DMS79 (cell line): ENCODE measurements around the gene DBF4B.
A peak's percentile ranks its signal among the peaks of the same experiment; 100 is the strongest.

Source experiments
- DNase-seq: peaks from one replicate; lab custom pipeline; 2025; lab: John Stamatoyannopoulos, UW

The DBF4B gene

DNA sequence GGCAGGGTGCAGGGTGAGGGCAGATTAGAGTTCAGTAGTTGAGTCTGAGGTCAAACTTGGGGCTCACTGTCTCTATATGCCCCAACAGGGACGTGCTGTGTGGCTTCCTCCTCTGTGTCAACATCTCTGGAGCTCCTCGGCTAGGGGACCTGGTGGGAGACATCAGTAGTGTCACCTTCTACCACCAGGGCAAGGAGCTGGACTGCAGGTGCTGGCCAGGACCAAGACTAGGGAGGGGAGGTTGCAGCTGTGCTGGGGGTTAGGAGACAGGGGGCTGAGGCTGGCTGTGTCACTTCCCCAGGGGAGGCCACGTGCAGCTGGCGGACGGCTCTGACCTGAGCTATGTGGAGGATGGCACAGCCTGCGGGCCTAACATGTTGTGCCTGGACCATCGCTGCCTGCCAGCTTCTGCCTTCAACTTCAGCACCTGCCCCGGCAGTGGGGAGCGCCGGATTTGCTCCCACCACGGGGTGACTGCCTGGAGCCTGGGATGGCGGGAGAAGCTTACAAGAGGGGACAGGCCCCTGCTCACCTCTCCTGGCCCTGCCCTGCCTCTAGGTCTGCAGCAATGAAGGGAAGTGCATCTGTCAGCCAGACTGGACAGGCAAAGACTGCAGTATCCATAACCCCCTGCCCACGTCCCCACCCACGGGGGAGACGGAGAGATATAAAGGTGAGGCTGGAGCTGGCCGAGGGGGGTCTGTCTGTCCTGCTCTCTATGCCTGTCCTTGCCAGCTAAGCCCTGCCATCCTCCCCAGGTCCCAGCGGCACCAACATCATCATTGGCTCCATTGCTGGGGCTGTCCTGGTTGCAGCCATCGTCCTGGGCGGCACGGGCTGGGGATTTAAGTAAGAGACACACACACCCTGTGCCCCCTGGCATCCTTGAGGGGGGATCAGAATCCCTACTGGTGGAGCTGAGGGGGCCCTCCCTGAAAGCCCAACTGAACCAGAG, 69.2 kb downstream of the DBF4B start:
- no peak for DNase-seq

DNA sequence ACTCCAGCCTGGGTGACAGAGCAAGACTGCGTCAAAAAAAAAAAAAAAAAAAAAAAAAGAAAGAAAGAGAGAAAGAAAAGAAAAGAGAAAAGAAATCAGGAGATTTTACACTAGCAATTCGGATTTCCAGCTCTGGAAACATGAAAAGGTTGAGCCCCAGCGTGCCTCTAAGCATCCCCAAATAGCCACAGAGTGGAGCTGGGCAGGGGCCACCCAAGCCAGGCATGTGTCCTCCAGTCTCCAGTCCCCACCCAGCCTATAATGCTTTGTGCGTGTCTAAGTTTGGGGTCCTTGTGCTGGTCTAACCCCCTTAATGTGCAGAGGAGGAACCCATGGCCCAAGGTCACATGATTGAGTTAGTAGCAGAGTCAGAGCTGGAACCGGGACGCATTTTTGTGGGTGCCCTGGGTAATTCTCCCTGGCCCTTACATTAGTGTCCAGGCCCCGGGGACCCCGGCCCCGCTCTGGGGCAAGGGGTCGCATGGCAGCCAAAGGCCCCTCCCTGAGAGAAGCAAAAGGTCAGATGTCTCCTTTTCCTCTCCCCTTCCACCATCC, 70.3 kb downstream of the DBF4B start:
- DNase-seq: no peak

DNA sequence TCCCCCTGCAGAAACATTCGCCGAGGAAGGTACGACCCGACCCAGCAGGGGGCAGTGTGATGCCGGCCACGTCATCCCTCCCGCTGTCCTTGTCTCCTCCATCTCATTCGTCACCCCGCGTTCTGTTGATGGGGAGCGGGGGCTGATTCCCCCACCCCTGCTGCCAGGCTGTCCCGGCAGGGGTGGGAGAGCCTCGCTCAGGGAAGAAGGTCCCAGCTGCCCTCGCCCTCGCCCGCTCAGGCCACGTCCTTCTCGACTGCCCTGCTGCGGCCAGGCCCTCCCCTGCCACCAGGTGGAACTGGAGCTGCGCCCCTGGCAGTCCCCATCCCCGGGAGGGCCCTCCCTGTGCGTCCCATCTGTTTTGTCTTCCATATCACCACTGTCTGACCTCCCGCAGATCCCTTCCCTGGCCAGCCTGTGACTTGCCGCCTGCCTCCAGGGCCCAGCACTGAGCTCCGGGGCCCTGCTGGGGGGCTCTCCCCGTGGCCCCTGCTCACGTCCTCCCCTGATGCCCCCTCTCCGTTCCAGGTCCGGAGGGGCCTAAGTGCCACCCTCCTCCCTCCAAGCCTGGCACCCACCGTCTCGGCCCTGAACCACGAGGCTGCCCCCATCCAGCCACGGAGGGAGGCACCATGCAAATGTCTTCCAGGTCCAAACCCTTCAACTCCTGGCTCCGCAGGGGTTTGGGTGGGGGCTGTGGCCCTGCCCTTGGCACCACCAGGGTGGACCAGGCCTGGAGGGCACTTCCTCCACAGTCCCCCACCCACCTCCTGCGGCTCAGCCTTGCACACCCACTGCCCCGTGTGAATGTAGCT, 71.0 kb downstream of the DBF4B start:
- no peak for DNase-seq

DNA sequence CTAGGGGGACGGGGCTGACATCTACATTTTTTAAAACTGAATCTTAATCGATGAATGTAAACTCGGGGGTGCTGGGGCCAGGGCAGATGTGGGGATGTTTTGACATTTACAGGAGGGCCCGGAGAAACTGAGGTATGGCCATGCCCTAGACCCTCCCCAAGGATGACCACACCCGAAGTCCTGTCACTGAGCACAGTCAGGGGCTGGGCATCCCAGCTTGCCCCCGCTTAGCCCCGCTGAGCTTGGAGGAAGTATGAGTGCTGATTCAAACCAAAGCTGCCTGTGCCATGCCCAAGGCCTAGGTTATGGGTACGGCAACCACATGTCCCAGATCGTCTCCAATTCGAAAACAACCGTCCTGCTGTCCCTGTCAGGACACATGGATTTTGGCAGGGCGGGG, 71.7 kb downstream of the DBF4B start:
- DNase-seq: no peak

DNA sequence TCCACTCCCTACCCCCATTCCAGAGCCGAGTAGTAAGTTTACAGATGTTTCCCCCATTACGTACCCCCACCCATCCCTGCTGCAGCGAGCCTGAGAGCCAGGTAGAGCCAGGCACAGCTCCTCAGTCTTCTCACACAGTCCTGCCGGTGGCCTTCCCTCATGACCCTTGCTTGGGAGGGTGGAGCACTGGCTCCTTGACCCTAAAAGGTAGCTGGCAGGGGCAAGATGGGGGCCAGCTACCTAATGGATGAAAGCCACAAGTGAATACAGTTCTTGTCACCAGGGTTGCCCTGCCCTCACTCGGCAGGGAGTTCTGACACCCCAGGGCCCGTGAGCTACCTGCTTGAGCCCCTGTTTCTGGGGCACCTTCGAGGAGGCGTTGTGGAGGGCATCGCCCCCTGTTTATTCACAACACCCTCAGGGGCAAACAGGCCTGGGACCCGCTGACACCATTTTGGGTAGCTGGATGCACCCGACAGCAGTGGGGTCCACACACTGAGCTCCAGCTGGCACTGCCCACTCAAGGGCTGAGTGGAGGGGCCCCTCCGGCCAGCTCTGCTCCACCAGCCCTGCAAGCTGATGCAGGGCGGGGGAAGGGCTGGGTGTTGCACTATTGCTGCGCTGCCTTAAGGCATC, 72.5 kb downstream of the DBF4B start:
- no peak for DNase-seq

DNA sequence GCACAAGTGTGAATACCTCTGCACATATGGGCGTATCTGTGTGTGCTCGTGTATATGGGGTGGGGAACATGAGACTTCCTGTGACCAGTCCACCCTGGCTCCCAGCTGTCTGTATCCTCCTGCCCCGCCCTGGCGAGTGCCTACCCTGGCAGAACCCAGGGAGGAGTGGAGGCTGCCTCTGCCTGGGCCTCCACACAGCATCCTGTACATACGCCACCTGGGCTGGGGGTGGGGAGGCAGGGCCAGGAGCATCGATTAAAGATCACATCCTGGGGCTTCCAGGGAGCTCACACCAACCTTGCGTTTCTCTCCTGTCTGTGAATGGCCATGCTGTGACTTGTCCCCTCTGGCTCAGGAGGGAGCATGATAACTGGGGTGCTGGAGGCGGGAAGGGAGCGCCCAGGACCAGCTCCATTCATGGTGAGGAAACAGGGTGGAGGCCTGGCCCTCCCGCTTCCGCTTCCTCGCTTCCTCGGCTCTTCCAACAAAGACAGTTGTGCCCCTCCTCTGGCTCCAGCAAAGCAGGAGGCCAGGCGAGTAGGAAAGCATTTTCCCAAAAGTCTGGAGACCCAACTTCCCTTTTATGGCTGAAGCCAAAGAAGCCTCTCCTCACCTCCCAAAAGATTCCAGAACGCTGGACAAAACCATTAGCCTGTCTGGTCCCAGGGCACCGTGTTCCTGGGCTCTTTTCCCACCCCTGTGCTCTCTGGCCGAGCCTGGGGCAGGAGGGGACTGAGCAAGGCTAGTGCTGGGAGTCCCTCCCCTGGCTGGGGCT, 73.3 kb downstream of the DBF4B start:
- no peak for DNase-seq

DNA sequence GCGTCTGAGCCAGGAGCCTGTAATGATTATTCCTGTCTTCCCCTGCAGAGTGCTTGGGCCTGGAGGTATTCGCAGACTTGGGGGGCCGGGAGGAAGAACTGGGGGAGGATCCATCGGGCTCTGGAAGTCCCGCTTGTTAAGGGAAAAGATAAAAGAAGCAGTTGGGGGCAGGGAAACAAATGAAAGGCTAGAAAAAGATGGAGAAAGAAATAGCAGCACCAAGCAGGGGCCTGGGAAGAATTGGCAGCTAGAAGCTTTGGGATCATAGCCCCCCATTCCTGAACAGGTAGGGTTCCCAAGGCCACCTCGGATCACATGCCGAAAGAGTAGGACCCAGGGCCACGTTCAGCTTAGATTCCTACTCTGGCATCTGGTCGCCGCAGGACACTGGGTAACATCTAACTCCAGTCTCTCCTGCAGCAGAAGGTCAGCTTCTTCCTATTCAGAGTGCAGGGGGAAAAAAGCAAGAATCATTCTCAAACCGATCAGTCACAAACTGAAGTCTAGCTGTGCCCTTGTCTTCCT, 73.9 kb downstream of the DBF4B start:
- no peak for DNase-seq

DNA sequence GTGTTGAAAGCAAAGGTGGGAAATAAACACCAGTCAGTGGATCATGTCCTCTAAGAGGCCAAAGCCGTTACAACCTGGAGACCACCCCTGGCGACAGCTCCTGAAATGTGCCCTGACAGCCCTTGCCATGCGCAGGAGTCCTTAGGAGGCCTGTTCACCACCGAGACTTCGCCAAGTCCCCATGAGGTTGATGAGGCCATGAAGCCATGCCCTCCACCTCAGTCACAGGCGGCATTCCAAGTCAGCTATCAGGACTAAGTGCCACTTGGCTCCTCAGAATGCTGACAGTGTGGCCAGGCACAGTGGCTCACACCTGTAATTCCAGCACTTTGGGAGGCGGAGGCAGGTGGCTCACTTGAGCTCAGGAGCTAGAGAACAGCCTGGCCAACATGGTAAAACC, 77.5 kb downstream of the DBF4B start:
- peak; percentile 88 for DNase-seq

DNA sequence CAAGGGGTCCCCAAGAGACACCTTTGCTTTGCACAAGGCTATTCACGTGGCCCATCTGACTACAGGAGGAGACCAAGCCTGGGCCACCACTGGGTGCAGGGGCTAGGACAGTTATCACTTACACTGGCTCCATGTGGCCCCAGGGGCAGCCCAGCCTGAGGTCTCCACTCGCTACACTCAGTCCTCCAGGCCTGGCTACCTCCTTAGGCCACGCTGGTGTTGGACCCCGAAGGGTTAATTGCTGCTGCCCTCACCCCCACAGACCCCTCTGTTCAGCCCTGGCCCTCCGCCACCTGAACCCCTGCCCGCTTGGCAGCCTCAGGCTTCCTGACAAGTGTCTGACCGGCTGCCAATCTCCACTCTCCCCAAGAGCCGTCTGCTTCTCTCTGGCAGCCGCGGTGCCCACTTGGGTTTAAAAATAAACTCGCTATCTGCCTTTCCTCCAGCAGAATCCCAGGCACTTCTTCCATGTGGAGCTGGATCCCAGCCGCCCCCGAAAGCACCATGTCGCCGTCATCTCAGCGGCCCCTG, 78.2 kb downstream of the DBF4B start:
- DNase-seq: peak; percentile 41

DNA sequence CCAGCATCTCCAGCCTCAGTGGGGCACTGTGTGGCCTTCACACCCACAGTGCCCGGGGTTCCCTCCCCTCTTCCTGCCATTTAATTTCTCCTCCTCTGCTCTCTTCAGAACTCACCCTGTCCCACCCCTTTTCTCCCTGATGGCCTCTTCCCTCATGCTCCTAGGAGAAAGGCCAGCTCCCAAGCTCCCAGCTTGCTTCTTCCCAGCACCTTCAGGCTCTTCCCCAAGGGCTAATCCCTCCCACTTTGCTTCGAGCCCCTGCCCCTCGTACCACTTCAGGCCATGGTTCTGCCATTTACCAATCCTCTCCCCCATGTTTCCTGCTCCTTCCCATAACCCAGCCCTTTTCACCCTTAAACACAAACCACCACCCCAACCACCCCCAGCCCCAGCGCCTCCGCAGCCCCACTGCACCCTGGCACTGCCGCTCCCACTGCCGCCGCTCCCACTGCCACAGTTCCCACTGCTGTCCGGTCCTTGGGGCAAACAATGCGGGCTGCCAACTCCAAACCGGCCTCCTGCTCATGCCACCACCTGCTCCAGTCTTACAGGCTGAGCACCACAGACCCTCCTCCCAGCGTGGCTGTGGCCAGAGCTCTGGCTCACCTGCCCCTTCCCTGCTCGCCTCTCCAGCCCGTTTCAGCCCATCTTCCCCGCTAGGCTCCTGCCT, 78.9 kb downstream of the DBF4B start:
- DNase-seq: no peak

DNA sequence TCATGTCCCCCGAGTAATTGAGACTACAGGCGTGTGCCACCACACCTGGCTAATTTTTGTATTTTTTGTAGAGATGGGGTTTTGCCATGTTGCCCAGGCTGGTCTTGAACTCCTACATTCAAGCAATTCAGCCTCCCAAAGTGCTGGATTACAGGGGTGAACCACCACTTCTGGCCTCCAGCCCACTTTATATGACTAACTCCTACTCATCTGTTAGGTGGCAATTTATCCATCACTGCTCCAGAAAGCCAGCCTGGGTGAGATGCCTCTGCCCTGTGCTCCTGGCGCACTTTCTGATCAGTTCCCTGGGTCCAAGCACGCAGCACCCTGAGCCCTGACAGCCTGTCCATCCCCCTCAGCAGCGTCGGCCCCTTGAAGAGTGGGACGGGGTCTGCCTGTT, 79.7 kb downstream of the DBF4B start:
- DNase-seq: no peak

DNA sequence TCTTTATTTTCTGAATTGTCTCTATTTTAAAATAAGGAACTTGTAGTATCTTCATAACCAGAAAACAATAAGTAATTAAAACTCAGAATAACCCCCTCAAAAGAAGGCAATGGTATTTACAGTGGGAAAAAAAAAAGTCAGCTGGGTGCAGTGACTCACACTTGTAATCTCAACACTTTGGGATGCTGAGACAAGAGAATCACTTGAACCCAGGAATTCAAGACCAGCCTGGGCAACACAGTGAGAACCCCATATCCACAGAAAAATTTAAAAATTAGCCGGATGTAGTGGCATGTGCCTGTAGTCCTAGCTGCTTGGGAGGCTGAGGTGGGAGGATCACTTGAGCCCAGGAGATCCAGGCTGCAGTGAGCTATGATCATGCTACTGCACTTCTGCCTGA, 83.8 kb downstream of the DBF4B start:
- DNase-seq: no peak

DNA sequence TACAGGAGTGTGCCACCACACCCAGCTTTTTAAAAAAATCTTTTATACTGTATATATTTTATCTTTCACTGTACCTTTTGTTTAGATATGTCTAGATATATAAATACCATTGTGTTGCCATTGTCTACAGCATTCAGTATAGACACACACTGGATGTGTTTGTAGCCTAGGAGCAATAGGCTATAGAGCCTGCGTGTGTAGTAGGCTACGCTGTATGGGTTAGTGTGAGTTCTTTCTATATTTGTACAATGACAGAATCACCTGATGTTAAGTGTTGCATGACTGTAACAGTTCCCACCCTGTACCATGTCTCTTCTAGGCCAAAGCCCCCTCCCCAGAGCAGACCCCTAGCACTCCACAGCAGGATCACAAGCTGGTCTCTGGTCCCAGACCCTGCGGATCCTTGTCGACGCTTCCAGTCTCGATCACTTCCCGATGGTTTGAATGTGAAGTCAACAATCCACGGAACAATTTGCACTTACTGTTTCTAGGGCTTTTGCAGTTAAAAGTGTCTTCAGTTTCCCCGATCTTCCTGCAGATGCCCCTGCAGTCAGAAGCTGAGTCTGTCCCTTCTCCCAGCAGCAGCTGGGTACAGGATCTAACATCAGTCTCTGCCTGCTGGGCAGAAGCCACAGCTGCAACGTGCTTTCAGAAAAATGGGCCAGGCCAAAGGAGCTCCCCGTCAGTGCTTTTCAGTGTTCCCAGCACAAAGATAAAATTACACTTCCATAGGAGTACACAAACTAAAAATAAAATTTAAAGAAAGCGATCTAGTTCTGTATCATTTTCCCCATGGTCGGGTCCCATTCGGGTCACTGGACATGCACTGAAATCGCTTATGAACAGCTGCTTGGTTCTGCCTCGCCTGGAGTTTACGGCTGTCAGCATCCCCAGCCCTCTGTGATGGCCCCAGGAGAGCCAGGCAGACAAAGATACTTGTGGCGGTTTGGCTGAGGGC, 85.7 kb downstream of the DBF4B start:
- DNase-seq: no peak

DNA sequence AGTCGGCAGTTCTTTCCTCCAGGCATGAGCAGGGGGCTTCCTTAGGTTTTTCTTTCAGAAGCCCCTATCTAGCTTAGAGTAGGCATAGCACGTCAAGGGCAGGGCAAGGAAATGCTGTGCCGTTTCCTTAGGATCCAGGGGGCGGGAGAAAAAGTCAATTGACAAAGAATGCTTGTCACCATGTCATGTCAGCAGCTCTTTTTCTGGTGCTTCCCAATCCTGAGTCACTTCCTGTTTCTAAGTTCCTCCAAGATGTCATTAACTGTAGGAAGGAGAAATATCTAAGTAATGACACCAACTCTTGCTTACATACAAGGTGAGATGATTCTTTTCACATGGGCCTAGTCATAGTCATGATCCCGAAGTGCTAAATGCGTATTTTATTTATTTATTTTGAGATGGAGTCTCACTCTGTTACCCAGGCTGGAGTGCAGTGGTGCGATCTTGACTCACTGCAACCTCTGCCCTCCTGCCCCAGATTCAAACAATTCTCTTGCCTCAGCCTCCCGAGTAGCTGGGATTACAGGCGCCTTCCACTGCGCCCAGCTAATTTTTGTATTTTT, 86.5 kb downstream of the DBF4B start:
- no peak for DNase-seq

DNA sequence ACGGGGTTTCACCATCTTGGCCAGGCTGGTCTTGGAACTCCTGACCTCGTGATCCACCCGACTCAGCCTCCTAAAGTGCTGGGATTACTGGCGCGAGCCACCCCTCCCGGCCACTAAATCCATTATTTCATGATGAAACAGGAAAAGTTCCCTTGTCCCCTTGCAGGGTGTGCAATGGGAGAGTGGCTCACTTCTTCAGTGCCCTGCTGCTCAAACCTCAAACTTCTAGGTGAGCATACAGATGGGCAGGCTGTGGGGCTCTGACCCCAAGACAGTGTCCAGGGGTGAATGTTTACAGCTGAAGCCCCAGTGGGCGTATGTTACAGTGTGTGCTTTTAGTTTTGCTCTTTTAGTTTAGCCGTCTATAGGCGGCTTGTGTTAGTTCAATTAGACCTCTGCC, 87.0 kb downstream of the DBF4B start:
- no peak for DNase-seq

DNA sequence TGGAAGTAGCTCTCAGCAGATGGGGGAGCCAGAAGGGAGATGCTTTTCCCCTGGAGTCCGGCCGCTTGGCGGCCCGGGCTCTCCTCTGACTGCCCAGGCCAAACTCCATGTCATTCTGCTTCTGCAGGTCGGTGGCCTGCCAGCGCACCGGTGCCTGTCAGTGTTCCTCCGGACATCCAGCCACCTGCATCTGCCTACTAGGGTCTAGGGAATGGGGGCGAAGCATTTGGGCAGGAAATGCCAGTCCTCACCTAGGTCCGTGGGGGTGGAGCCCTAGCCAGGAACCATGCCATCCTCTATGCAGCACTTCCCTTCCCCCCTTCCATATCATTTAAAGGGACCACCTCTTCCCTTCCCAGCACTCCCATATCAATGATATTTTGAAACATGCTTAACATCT, 87.5 kb downstream of the DBF4B start:
- DNase-seq: no peak

DNA sequence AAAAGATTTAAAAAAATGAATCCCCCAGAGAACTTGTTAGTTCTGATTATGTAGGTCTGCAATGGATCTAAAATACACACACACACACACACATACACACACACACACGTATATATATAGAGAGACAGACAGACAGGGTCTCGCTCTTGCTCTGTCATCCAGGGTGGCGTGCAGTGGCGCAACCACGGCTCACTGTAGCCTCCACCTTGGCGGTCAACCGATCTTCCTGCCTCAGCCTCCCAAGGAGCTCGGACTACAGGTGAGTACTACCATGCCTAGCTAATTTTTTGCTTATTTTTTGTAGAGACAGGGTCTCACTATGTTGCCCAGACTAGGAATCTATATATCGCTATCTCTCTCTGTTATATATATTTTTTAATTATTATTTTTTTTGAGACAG, 88.3 kb downstream of the DBF4B start:
- no peak for DNase-seq

DNA sequence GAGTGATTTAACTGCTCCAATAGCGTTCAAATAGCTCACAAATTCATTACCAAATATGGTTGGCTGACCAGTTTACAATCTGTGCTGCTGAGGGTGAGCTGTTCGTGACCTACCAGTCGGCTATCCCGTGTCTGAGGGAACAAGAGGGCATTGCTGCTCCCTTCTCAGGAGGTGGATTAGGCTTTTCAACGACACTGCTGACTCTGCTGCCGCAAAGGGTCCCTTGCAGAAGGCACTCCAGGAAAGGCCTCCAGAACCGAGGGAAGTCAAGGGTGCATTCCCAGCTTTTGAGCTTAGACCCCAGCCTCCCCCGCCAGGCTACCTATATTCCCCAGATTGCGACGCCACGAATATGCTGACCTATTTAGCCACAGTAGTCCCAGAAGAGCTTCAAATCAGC, 89.3 kb downstream of the DBF4B start:
- no peak for DNase-seq

DNA sequence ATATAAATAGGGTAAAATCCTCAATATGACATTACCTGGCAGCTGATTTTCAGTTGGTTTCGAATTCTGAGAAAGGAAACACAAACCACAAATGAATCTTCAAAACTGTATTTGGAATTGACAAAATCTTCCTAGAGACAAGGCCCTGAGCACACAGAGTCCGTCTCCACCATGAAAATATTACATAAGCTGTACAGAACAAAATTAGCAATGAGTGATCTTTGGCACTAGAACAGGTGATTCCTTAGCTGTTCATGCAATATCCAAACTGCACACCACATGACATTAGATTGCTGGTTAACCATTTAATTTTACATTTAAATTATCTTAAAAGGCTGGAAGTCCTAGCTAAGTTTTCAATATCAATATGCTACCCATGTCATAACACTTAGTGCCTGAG, 89.9 kb downstream of the DBF4B start:
- DNase-seq: no peak
